ENCODE data around the gene DLGAP1.

DNA sequence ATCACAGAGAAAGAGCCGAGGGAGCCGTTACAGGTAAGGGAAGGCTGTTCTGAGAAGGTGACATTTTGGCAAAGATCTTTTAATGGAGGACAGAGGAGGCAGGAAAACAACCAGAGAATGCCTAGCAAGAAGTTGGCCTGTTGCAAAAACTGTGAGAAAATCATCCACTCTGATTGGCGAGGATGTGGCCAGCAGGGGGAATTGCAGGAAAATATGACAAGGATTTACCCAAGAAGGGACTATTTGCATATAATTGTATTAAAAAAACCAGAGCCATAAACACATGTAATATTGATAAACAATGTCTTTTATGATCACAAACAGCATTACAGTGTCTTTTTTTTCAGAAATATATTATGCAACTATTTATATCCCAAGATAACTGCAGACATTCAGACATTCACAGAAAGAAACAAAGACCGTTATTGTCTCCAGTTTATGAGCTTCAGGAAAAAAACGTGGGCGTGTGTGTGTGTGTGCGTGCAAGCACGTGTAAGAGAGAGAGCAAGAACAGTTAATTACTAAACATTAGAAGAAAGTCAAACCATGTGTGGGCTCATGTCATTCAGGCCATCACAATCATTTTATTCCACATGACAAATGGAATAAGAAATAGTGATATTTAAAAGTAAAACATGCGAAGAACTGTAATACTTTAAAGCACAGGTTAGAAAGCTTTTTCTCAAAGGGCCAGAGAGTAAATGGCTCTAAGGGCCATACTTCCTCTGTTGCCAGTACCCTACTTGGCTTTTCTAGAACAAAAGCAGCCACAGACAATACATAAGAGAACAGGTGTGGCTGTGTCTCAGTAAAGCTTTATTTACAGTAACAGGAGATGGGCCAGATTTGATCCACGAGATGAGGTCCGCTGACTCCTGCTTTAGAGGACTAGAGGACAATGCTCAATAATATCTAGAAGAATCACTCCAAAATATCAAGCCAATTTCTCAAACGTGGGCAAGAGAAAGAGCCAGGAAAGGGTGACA, 324.1 kb downstream of the DLGAP1 start:
- TF ChIP-seq EZH2 (IDR thresholded peaks at IDR 0.05; ENCODE audit: borderline replicate concordance, low read length) (no peak), CTCF (IDR thresholded peaks at IDR 0.05; ENCODE audit: low read length) (no peak)

All from OCI-LY1 (cell line).